ENCODE measurements around the gene STAP2.

The STAP2 gene

DNA sequence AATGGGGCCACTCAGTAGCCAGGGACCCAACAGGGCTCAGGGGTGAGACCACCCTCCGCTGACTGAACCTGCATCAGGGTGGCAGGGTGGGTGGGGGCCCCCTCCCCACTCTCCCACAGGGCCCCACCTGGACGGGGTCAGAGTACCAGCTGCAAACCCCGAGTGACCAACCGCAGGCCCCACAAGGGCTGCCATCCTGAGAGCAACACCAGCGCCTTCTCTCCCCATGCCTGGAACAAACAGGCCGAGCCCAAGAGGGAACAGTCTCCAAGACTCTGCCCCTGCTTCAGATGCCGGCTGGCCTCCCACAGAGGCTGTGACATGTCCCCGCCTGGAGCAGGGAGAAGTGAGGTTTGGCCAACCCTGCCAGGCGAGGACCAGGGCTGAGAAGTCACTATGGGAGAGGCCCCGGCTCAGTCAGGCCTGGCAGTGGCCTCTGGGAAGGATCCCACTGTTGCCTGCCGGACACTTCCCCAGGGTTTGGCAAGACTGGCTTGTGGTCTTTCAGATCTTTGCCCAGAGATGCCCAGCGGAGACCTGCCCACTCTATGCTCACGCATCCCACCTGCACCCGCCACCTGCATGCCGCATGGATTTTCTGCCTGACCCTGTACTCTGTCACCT is 31.9 kb upstream of the STAP2 start:
- no peak for DNase-seq (ENCODE audit: low read depth in 2 of 2, low spot score in 1 of 2)

DNA sequence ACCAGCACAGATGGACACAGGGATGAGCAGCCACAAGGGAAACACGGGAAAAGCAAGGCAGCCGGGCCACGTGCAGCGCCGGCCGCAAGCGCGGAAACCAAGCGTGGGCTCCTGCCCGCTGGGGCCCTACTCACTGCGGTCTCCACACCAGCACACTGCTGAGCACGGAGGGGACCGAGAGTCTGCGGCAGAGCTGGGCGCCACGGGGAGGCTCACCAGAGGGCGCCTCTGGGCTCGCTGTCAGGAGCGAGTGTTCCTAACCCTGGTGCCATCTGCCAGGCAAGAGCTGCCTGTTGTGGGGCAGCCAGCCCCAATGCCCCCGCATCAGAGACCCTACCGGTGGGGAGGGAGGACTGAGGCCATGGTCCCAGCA is 31.2 kb upstream of the STAP2 start:
- DNase-seq (ENCODE audit: low read depth in 2 of 2, low spot score in 1 of 2) = peak; percentile 49 to 63

DNA sequence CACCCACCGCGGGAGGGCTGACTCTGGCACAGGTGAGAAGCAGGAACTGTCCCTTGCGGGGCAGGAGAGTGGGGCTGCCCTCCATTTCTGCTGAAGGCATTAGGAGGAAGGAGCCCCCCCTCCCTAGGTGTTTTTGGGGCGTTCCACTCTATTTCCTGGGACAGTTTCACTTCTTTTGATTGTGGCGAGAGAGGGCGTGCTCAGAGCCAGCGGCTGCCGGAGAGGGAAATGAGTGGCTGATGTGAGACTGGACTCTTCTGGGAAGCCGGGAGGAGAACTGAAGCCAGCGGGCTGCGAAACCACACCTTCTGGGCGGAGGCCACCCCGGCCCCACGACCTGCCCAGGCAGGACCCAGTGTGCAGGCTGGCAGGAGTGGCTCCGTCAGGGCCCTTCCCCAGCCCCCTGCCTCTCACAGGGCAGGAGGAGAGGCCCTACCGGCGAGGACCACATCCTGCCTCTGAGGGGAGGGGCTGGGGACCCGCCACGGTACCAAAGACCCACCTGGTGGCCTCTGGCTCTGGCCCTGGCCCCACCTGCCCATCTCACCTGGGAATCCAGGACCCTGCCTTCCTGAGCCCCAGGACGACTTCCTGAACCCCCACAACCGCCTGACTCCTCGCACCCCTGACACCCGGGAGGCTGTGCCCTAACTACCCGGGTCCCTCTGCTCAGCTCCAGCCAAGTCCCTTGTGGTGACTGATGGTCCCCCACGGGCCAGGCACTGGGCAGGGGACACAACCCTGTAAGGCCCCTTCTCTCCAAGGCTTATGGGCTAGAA is 30.7 kb upstream of the STAP2 start:
- DNase-seq (ENCODE audit: low read depth in 2 of 2, low spot score in 1 of 2) = peak; percentile 24 to 35

DNA sequence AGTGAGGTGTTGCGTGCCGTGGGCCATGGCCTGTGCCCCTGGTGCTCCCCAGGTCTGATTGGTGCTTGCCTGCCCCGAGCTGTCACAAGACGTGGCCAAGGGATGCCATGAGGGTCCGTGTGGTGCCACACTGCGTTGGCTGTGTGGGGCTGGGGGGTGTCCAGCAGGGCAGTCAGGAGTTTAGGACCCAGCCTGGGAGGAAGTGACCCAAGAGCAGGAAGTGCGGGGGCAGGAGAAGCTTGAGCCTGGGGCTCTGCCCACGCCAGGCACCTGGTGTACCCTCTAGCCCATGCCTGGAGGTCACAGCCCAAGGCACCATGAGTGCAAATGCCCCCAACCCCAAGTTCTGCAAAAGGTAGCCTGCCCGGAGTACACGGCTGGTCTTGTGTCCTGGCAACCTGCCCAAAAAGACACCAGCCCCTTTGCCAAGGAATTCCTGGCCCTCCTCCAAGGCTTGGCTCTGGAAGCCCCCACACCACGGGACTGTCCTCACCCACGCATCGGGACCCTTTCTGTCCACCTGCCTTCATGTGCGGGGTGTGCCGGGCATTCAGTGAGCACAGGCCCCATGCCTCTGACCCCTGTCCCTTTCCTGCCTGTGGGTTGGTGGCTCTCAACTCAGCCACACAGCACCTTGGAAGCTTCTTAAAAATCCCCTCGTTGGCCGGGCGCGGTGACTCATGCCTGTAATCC is 29.6 kb upstream of the STAP2 start:
- no peak for DNase-seq (ENCODE audit: low read depth in 2 of 2, low spot score in 1 of 2)

DNA sequence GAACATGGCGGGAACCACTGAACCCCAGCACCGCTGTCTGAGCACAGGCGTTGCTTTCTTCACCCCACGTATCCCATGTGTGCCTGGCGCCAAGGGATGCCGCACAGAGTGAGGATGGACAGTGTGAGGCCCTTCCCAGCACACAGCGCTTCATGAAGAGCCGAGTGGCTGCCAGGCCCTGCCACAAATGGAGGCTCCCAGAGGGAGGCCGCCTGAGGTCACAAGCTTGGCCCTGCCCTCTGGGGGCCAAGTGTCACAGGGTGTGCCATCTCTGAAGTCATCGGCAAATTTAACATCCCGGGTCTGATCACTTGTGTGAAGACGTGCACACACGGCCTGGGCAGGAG is 29.1 kb upstream of the STAP2 start:
- no peak for DNase-seq (ENCODE audit: low read depth in 2 of 2, low spot score in 1 of 2)

DNA sequence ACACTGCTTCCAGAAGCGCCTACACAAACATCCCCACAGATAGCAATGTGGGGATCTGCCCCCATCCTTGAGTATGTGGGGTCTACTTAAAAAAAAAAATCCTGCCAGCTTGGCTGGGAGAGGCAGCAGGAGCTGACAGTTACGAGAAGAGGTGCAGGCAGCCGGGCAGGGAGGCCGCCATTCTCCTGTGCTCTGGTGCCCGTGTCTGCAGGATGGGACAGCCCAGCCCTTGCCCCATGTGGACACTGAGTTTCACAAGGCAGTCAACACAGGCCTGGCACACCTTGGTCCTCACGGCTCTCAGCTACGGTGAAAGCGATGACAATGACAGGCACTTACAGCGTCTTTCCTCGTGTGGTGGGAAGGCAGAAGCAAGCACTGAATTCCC is 28.7 kb upstream of the STAP2 start:
- no peak for DNase-seq (ENCODE audit: low read depth in 2 of 2, low spot score in 1 of 2)

DNA sequence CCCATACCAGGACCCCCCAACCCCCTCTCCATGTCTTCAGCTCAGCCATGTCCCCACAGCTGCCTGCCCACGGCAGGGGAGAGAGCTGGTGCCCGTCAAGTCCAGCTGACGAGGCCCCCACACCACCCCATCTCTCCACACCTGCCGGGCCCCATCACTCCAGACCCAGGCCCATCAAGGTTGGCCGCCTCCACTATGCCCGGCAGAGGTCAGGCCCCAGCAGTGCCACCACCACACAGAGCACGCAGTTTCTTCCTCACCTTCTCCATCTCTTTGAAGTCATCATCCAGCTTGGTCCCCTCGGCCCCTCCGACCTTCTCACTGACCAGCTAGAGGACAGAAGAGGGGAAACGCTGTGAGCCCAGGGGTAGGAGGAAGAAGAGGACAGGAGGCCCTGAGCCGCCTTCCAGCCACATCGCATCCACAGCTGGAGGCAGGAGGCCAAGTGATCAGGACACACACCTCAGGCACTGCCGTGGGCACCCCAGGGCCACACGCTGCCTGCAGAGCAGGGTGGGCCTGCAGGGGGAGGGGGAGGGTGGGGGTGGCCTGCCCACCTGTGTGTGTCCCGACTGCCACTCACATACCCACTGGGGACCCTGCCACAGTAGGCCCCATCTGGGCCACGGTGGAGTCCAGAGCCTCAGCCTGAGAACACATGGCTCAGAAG is 28.2 kb upstream of the STAP2 start:
- DNase-seq (ENCODE audit: low read depth in 2 of 2, low spot score in 1 of 2) = no peak

DNA sequence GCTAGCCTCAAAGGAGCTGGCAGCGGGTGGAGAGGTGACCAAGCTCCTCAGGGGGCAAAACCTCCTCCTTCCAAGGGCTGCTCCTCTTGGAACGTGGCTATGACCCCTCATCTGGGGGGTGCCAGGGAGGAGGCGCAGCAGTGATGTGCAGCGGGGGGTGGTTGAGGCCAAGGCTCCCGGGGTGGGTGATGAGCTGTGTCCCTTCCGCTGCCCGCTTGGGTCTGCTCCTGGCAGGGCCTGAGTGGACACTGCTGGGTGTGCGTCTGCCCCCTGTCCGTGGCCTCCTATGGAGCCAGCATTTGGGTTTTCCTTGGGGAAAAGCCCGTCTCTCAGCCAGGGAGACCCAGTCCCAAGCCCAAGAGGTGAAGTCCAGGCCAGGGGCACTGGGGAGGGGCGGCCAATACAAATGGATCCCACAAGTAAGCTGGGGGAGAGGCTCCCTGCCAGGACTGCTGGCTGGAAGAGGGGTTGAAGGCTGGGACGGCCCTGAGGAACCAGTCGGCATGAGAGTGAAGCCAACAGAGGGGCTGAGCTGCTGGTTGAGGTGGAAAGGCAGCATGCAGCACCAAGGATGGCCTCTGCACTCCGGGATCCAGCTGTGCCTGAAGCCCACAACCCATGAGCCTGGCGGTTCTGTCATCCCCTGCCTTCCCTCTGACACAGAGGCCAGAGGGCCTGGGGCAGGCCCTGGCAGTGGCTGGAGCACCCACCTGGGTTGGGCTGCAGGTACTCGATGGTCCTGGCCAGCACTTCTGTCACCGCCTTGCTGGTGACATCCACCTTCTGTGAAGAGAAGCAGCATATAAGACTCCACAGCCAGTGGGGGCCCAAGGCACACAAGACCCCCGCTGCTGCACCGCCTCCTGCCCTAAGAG is 27.4 kb upstream of the STAP2 start:
- no peak for DNase-seq (ENCODE audit: low read depth in 2 of 2, low spot score in 1 of 2)

DNA sequence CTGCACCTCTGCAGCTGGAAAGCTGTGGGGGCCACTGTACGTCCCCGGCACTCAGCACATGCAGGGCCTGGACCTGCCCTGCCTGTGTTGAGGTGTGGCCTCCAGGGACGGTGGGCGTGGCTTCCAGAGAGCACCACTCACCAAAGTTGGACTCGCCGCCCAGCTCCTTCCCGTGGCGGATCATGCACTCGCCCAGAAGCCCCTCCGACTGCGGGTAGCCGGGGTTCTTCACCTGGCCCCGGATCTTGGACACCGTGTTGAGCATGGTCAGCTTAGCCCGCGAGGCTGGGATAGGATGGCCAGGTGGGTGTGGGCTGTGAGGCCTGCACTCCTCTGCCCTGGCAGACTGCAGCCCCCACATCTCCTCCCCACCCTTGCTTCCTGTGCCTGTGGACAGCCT is 26.7 kb upstream of the STAP2 start:
- no peak for DNase-seq (ENCODE audit: low read depth in 2 of 2, low spot score in 1 of 2)

DNA sequence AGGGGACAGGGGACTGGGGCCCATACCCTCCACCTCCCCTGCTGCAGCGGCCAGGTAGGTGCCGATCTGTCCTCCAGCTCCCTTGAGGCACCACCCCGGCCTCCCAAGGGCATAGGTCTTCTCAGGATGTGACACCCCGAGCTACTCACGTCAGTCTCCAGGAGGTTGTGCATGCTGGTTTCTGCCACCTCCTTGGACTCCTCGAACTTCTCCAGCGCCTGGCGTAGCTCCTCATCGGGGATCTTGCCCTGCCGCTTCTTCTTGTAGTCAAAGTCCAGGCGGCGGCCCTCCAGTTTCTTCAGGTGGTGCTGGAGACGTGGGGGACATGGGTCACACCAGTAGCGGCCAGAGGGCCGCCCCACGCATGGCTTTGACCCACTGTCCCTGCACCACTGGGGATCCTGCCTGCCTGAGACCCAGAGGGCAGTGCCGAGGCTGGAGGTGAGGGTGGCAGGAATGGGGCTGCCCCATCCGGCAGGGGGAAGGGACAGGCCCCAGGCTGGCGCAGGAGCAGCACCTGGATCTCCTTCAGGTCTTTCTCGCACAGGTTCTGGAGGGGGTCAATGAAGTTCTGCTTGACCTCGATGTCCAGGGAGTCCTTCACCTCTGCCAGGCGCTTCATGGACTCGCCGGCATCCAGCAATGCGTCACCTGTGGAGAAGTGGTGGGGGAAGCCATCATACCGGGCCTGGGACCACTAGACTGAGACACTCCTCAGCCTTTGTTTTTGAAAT is 25.1 kb upstream of the STAP2 start:
- DNase-seq (ENCODE audit: low read depth in 2 of 2, low spot score in 1 of 2) = no peak

DNA sequence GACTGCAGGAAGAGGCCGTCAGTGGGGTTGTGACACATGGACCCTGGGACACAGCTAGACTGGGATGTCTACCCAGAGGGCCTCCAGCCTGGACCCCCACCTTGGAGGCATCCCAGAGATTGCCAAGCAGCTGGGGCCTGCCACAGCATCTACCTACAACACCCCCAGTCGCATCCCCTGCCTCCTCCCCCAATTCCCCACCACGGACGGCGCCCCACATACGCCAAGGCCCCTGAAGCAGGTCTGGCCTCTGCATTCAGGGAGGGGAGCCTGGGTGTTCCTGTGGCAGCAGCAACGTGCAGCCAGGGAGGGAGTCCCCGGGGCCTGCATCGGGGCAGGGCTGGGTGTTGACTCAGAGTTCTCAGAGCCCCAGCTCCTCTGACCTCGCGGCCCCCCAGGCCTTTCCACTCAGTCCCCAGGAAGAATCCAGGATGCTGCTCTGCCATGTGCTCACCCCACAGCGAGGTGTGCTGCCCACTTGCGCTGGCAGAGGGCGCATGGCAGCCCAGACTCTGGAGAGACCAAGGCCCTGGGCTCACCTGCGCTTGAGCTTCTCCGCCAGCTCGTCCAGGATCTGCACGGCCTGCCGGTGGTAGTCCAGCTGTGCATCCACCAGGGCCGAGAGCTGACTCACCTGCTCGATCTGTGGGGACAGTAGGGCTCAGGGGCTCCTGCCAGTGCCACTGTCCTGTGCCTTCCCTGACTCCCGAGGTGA is 24.4 kb upstream of the STAP2 start:
- no peak for DNase-seq (ENCODE audit: low read depth in 2 of 2, low spot score in 1 of 2)

DNA sequence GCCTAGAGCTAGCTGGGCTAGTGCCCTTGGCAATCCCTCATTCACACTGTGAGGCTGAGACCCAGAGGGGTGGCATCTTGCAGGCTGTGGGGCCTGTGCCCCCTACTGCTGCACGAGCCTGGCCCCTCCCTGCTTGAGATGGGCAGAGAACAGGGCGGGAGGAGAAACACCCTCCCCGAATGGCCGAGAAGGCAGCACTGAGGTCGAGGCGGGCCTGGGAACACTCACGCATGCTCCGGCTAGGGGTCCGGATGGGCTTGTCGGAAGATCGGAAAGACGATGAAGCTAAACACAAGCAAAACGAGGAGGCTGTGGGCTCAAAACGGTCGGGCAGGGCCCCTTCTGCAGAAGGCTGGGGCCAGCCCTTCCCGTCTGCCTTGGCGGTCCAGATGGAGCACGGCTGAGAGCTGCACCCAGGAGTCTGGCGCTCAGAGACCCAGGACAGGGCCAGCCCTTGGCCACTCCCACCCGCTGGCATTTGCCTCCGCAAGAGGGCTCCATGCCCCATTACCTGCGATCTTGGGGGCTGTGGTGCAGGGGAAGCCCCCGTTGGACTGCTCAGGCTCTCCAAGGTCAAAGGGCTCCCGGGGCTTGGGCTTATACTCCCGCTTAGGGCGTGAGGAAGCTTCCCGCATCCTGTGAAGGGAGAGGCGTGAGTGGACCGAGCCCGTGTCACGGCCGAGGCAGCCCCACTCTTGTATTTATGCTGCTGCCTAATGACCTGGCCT is 23.6 kb upstream of the STAP2 start:
- DNase-seq (ENCODE audit: low read depth in 2 of 2, low spot score in 1 of 2) = no peak

DNA sequence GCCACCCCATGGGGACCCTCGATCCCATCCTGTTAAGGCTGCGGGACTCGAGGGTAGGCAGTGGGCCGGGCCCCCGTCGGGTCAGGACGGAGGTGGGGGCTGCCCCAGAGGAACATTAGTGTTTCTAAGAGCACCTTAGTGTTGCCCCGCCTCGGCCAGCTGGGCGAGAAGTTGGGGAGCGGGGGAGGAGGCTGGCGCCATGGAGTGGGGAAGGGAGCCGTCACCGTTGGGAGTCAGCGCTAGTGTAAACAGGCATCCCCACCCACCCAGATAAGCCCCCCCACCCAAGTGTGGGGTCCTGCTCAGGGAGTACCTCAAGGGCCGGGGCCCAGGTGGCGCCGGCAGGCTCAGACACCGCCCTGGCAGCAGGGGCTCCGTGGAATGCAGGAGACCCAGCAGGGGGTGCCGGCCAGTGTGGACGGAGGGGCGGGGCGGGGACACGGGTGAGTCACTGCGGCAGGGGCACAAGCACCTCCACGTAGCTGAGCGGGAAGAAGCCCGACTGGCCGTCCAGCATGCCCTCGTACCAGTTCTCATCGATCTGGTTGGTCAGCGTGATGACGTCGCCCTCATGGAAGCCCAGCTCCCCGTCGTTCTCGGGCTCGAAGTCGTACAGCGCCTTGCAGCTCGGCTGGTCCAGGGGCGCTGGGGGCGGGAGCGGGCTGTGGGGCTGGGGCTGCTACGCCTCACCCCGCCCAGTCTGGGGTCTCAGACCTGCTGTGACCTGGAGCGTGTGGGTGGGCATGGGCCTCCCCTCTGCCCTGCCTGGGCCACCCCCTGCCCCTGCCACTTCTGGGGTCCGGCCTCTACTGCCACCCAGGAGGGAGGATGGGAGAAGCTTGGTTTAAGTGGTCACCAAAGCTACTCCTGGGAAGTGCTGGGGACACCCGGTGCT is 22.8 kb upstream of the STAP2 start:
- no peak for DNase-seq (ENCODE audit: low read depth in 2 of 2, low spot score in 1 of 2)

DNA sequence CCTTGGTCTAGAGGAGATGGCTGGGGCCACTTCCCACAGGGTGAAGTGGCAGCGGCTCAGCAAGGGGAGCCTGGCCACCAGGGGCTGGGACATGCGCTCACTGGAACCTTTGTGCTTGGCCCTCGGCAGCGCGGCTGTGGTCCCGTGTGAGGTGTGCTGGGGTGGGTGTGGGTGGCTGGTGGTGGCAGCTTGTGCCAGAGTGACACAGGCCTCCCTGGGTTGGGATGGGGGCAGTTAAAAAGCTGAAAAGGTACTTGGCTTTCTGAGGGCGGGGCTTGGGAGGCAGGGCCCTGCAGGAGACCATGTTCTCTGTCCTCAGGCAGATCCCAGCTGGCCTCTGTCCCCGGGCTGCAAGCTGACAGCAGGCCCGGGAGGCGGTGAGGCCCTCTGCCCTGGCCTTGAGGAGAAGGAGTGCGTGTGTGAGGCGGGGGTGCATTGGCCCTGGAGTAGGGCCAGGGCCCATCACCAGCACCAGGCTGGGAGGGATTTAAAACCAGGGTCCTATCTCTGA is 22.1 kb upstream of the STAP2 start:
- no peak for DNase-seq (ENCODE audit: low read depth in 2 of 2, low spot score in 1 of 2)

DNA sequence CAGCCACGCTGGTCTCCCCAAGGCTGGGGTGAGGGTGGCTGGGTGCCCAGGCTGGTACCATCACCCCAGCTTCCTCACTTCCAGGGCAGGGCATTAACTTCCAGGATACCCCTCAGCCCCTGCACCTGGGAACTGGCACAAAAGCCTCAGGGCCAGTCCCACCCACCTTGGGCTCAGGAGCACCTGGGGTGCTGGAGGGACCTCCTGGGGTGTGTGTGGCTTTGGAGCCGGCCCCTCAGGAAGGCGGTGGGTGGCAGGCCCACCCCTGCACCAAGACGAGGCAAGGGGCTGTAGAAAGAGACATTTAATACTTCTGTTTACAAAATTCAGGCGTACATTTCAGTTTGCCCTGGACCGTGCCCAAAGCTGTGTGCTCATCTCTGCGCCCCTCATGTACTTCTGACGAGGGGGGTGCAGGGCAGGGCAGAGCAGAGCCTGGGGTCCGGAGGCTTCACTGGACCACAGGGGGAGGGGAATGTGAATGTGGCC is 21.5 kb upstream of the STAP2 start:
- DNase-seq (ENCODE audit: low read depth in 2 of 2, low spot score in 1 of 2) = no peak

DNA sequence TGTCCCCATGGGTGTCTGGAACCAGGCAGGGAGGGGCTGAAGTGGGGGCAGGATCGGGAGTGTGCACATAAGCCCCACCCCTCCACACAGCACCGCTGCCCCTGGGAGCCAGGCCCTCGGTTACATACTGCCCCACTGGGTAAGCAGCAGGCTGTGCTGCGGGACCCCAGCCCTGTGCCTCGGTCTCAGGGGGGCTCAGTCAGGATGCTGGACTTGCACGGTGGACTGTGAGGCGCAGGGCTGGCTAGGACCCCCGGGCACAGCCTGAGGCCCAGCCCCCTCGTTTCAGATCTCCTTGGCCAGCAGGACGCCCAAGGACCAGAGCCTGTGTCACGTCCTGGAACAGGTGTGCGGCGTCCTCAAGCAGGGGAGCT is 21.0 kb upstream of the STAP2 start:
- DNase-seq (ENCODE audit: low read depth in 2 of 2, low spot score in 1 of 2) = no peak

DNA sequence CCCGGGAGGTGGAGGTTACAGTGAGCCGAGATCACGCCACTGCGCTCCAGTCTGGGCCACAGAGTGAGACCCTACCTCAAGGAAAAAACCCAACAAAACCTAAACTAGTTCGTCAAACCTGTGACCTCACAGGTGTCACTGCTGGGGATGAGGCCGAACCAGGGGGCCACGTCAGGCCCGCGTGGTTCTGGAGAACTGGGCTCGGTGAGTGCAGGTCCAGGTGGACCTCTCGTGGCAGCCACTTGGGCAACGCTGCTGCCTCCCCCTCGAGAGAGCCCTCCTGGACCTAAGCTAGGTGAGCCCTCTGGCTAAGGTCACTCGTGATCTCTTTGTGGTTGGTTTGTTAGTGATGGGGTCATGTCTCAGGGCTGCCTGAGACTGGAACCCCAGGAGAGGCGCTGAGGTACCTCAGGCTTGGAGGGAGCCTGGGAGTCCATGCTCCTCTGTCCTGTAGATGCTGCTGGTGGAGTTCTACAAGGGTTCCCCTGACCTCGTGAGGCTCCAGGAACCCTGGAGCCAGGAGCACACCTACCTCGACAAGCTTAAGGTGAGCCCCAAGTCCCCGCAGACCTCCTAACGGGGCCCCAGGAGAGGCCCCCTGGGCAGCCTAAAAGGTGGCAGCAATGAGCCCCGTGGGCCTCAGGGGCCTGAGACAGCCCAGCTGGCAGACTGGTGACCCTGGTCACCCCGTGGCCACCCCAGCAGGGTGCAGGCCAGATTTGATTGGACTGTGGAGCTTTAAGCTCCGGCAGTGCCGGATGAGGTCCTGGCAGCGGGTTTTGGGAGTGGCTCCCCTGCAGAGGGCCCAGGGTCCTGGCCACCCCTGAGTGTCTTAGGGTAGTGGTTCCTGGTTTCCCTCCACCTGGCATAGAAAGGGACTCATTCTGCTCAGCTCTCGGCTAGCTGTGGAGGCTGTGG is 20.3 kb upstream of the STAP2 start:
- no peak for DNase-seq (ENCODE audit: low read depth in 2 of 2, low spot score in 1 of 2)

Data from stimulated activated CD8-positive, alpha-beta memory T cell treated with anti-CD3 and anti-CD28 coated beads, Interleukin-4, amount 100 ng/mL, for 4 hours (primary cell).